CD4-positive, alpha-beta memory T cell (primary cell): ENCODE results near the gene SUMF1. TPM values are rescaled to one million over a fixed set of nuclear protein-coding genes. Genes with fewer than 3 reads are reported as not detected.

Experiments used
- CTCF ChIA-PET: fragments of 350-600 bp; sonication (Branson Sonifier 250); formaldehyde crosslinking; loops from one replicate; lab custom pipeline; 2021; ENCODE audit warnings: inconsistent platforms; ENCODE audit not compliant: partially characterized antibody; lab: Charles Lee
- POLR2A ChIA-PET: fragments of 350-600 bp; sonication (Branson Sonifier 250); formaldehyde crosslinking; loops from one replicate; lab custom pipeline; 2021; ENCODE audit not compliant: partially characterized antibody; lab: Charles Lee
- DNase-seq, 5 donors: peaks; one replicate each; pipeline versions ENCODE4 v3.0.0 to v3.0.0-alpha.2; 2020 to 2022; ENCODE audit warnings: mixed read lengths in 1 of 5
- H3K27ac ChIP-seq: one replicate; pipeline ENCODE4 v1.7.0; 2013; ENCODE audit warnings: low read depth, low read length
- H3K27me3 ChIP-seq: 2 replicates; pipeline ENCODE4 v1.7.0; 2013; ENCODE audit warnings: mild to moderate bottlenecking, low read length, moderate library complexity; ENCODE audit not compliant: insufficient read depth
- H3K36me3 ChIP-seq: 2 replicates; pipeline ENCODE4 v1.7.0; 2013; ENCODE audit warnings: mild to moderate bottlenecking, low read length, moderate library complexity; ENCODE audit not compliant: insufficient read depth
- H3K4me1 ChIP-seq: 2 replicates; pipeline ENCODE4 v1.7.0; 2013; ENCODE audit warnings: mild to moderate bottlenecking, low read length, moderate library complexity; ENCODE audit not compliant: insufficient read depth
- H3K4me3 ChIP-seq, 2 donors: one replicate each; pipeline ENCODE4 v1.7.0; 2013; ENCODE audit warnings: low read length in 2 of 2, mild to moderate bottlenecking in 1 of 2
- H3K9me3 ChIP-seq, 2 donors: one replicate each; pipeline ENCODE4 v1.7.0; 2013; ENCODE audit warnings: low read length in 2 of 2, control low read depth in 1 of 2; ENCODE audit not compliant: control insufficient read depth in 1 of 2
- H3K27ac Mint-ChIP-seq, 7 donors: one replicate each; pipeline ENCODE4 v1.8.0; 2020 to 2021; ENCODE audit warnings: mixed read lengths in 7 of 7, mild to moderate bottlenecking in 6 of 7, inconsistent platforms in 3 of 7, moderate library complexity in 3 of 7
- H3K27me3 Mint-ChIP-seq, 2 donors: one replicate each; pipeline ENCODE4 v1.8.0; 2020 to 2021; ENCODE audit warnings: mixed read lengths in 2 of 2
- H3K36me3 Mint-ChIP-seq, 2 donors: one replicate each; pipeline ENCODE4 v1.8.0; 2020 to 2021; ENCODE audit warnings: mixed read lengths in 2 of 2, inconsistent platforms in 1 of 2, mild to moderate bottlenecking in 1 of 2
- H3K4me1 Mint-ChIP-seq, 4 donors: one replicate each; pipeline ENCODE4 v1.8.0; 2020 to 2021; ENCODE audit warnings: mixed read lengths in 4 of 4, mild to moderate bottlenecking in 1 of 4
- H3K4me3 Mint-ChIP-seq, 8 donors: one replicate each; pipeline ENCODE4 v1.8.0; 2020 to 2021; ENCODE audit warnings: mixed read lengths in 8 of 8, mild to moderate bottlenecking in 7 of 8, moderate library complexity in 6 of 8, inconsistent platforms in 3 of 8
- H3K9me3 Mint-ChIP-seq, 8 donors: one replicate each; pipeline ENCODE4 v1.8.0; 2020 to 2021; ENCODE audit warnings: mixed read lengths in 8 of 8, mild to moderate bottlenecking in 5 of 8, inconsistent platforms in 3 of 8, moderate library complexity in 1 of 8
- intact Hi-C: fragments of 100-400 bp; cut with micrococcal nuclease; formaldehyde crosslinking; loops from one replicate; pipeline ENCODE4 v1.15.1; 2023
- polyA plus RNA-seq, 2 donors: library from polyadenylated mRNA; unstranded; fragments of 300-500 nt; fragmentation: Illumina TruSeq; gene quantifications; one replicate each; pipeline ENCODE4 v1.2.3, GENCODE V29; 2021
- total RNA-seq, 2 experiments: library from RNA; stranded (reverse); gene quantifications; one replicate each; pipeline ENCODE4 v1.2.3, GENCODE V29; 2021

The SUMF1 gene
- total and polyA plus RNA-seq, 4 experiments from 2014 or later: 13.9 to 38.3 (median 22.3) TPM

DNA sequence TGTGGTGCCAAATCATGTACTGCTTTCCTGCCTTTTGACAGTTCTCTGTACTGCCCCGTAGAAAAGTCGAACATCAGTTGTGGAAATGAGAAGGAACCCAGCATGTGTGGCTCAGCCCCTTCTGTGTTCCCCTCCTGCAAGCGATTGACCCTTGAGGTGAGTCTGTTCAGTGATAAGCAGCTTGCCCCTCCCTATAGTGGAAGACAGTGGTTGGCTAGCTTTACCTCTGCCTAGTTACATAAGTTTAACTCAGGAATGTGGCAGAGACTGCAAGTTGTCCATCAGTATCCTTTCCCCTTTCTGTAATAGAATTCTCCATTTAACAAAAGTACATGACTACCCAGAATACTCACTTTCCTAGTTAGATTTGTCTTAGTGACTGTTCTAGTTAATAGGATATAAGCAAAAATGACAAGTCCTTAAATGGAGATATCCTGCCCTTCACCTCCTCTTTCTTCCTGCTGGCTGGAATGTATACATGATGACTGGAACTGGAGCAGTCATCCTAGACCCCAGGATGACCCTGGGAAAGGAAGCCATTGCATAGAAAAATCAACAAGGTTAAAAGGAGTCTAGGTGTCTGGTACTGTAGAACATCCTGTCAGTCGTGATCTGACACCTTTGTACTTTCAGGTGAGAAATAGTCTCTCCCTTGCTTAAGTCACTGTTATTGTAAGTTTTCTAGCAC, 153.3 kb downstream of the SUMF1 start:
- Histone ChIP-seq H3K4me3 (no peak overlapping the region), H3K9me3 (no peaks in the 10 kb centered on the region), H3K36me3 (no peaks in the 10 kb centered on the region), H3K27ac (no peak overlapping the region), H3K4me1 (no peaks in the 10 kb centered on the region), H3K27me3 (no peaks in the 10 kb centered on the region)
- no peak for DNase-seq
- ChIA-PET CTCF (no interaction called here), POLR2A (no interaction called here)
- Mint-ChIP-seq H3K36me3 (peaks cover 30 to 39% of the 10 kb centered on the region in 2 donors), H3K27ac (peak overlapping the region in 1 of 7 donors; percentile 5), H3K9me3 (peaks cover 0 to 3% (median 0%) of the 10 kb centered on the region in 8 donors), H3K4me1 (peaks cover 0 to 11% (median 4%) of the 10 kb centered on the region in 4 donors), H3K27me3 (no peaks in the 10 kb centered on the region), H3K4me3 (no peak overlapping the region)
- intact Hi-C loops: no loop called here

DNA sequence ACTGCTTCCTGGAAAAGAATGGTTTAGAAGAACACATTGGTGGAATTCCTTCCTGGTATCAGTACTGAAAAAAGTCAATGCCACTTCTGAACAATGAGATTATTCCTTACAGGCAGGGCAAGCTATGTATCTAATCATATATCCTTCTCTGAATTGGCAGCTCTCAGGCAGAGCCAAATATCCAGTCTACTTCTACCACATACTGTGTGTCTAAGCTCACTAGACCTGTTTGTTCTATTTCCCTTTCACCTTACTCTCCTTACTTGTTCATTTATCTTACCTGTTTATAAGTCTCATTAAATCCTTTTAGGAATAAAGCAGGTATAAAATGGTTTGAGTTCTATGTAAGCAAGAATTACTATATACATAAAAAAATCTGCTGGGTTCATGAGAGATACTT, 155.6 kb downstream of the SUMF1 start:
- no peaks in the 10 kb centered on the region for H3K27me3 Mint-ChIP-seq
- peaks cover 34 to 38% of the 10 kb centered on the region in 2 donors for H3K36me3 Mint-ChIP-seq
- H3K36me3 ChIP-seq: no peaks in the 10 kb centered on the region
- no peak overlapping the region for H3K4me3 Mint-ChIP-seq
- POLR2A ChIA-PET: no interaction called here
- no peak overlapping the region for H3K4me3 ChIP-seq
- peak overlapping the region in 1 of 7 donors; percentile 22 for H3K27ac Mint-ChIP-seq
- no peaks in the 10 kb centered on the region for H3K27me3 ChIP-seq
- no peak for DNase-seq
- H3K9me3 ChIP-seq: no peaks in the 10 kb centered on the region
- intact Hi-C loops: no loop called here
- peaks cover 0 to 10% (median 4%) of the 10 kb centered on the region in 4 donors for H3K4me1 Mint-ChIP-seq
- no peak overlapping the region for H3K27ac ChIP-seq
- H3K9me3 Mint-ChIP-seq: peaks cover 0 to 3% (median 0%) of the 10 kb centered on the region in 8 donors
- no peaks in the 10 kb centered on the region for H3K4me1 ChIP-seq
- CTCF ChIA-PET: interaction anchor here (1.3 to 1.6 kb wide), 3 partner anchors 12 to 39 kb away, joined by 3 to 5 read pairs (median 3); no protein-coding TSS in a partner anchor

Other genes with a start within 250 kb of the SUMF1 start
- 10 to 100 TPM; 11.1 to 11.5 TPM for gene SETMAR, start 163.9 kb downstream of the SUMF1 start, total RNA-seq
- 10 to 100 TPM; 10.2 to 12.9 TPM for gene SETMAR, start 163.9 kb downstream of the SUMF1 start, polyA plus RNA-seq
- gene ITPR1, start 26.1 kb upstream of the SUMF1 start, total RNA-seq: 10 to 100 TPM; 72.4 to 72.8 TPM
- 10 to 100 TPM in 1 of 2 donors, 1 to 10 TPM in 1; 6.1 to 16.0 TPM for gene ITPR1, start 26.1 kb upstream of the SUMF1 start, polyA plus RNA-seq